BJ (cell line): ENCODE results near the gene TIMM10. TPM values are rescaled to one million over a fixed set of nuclear protein-coding genes. Genes with fewer than 3 reads are reported as not detected.

Source experiments
- CTCF ChIA-PET: fragments of 350-600 bp; formaldehyde crosslinking; extraction: SDS; loops from one replicate; lab custom pipeline; 2021; ENCODE audit warnings: antibody characterized with exemption, inconsistent platforms; lab: Yijun Ruan, JAX
- POLR2A ChIA-PET: fragments of 300-600 bp; sonication (Branson Sonifier 250); formaldehyde crosslinking; extraction: SDS; loops from one replicate; lab custom pipeline; 2021; ENCODE audit warnings: antibody characterized with exemption; lab: Charles Lee
- DNase-seq: peaks from one replicate; pipeline ENCODE4 v3.0.0-alpha.2; 2011; ENCODE audit warnings: low read depth
- H3K27me3 ChIP-seq: 2 replicates; pipeline ENCODE4 v1.6.0; 2011; ENCODE audit warnings: low read length; ENCODE audit not compliant: control insufficient read depth, insufficient read depth
- H3K36me3 ChIP-seq: 2 replicates; pipeline ENCODE4 v1.5.1; 2011; ENCODE audit warnings: low read length; ENCODE audit not compliant: control insufficient read depth, insufficient read depth
- H3K4me3 ChIP-seq: 2 replicates; pipeline ENCODE4 v1.5.1; 2011; ENCODE audit warnings: low read depth, mild to moderate bottlenecking, control low read depth, low read length
- polyA plus RNA-seq: library from polyadenylated mRNA; depleted of rRNA; stranded (reverse); fragments of >200 nt; gene quantifications from 2 replicates; pipeline ENCODE4 v1.2.3, GENCODE V29; 2011
- TF ChIP-seq, protein P1 (sequence below): IDR thresholded peaks from 2 replicates; pipeline ENCODE4 v1.5.1; 2011; ENCODE audit warnings: low read depth, mild to moderate bottlenecking, control low read depth, inconsistent platforms, low read length, moderate library complexity; ENCODE audit not compliant: insufficient read depth

The TIMM10 gene
- polyA plus RNA-seq, 1 experiment = 90.5 TPM

DNA sequence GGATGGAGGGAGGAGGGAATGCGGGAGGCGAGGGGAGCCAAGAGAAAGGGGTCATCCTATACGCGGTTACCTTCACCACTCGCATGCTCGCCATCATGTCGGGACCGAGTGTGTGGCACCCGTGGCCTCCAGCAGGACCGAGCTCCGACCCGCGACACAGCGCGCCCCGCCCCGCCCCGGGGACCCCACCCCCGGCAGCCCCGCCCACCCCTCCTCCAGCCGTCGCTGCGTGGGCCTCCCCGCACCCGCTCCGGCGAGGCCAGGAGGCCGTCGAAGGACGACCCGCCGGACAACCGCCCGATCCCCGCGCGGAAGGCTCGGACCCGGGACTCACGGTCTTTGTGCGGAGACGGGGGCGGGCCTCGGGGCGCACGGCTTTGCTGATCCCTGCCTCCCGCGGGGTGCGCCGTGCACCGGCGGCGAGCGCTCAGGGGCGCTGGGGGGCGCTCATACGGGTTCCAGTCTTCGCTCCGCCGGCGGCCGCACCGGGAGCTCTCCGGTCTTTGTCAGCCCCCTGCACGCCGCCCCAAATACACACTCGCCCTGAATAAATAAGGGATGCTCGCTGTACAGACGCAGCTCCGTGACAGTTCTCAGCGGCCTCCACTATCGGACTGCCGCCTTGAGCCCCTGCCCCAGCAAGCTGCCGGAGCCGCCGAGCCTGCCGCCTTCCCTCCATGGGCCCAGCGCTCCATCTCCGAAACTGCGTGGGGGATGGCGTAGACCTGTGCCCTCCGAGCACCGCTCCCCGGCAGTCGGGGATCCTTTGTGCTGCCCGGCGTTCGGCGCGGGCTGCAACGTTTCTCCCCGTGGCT, 37.2 kb upstream of the TIMM10 start, which contains the start of gene UBE2L6:
Gene UBE2L6 (minus strand): TSS at position 158 of the 815 bp plus-strand sequence. CDS start 61 bp downstream, at position 97.
- TF ChIP-seq, protein P1, sequence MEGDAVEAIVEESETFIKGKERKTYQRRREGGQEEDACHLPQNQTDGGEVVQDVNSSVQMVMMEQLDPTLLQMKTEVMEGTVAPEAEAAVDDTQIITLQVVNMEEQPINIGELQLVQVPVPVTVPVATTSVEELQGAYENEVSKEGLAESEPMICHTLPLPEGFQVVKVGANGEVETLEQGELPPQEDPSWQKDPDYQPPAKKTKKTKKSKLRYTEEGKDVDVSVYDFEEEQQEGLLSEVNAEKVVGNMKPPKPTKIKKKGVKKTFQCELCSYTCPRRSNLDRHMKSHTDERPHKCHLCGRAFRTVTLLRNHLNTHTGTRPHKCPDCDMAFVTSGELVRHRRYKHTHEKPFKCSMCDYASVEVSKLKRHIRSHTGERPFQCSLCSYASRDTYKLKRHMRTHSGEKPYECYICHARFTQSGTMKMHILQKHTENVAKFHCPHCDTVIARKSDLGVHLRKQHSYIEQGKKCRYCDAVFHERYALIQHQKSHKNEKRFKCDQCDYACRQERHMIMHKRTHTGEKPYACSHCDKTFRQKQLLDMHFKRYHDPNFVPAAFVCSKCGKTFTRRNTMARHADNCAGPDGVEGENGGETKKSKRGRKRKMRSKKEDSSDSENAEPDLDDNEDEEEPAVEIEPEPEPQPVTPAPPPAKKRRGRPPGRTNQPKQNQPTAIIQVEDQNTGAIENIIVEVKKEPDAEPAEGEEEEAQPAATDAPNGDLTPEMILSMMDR = no peak
- Histone ChIP-seq H3K4me3 (peak within 1 kb of the TSS; percentile 83), H3K27me3 (no peaks in the 10 kb centered on the region), H3K36me3 (no peaks in the 10 kb centered on the region)
- DNase-seq = no peak
- POLR2A ChIA-PET = interaction anchor here (1.4 kb wide), 1 partner anchor 77 kb away, joined by 5 read pairs; no protein-coding TSS in a partner anchor
- CTCF ChIA-PET = interaction anchor here (0.6 to 8.8 kb wide), 39 partner anchors 10 to 1001 kb away, joined by 3 to 285 read pairs (median 5); partner anchors contain the start of genes SERPING1, SLC43A1, SLC43A3 and YPEL4

DNA sequence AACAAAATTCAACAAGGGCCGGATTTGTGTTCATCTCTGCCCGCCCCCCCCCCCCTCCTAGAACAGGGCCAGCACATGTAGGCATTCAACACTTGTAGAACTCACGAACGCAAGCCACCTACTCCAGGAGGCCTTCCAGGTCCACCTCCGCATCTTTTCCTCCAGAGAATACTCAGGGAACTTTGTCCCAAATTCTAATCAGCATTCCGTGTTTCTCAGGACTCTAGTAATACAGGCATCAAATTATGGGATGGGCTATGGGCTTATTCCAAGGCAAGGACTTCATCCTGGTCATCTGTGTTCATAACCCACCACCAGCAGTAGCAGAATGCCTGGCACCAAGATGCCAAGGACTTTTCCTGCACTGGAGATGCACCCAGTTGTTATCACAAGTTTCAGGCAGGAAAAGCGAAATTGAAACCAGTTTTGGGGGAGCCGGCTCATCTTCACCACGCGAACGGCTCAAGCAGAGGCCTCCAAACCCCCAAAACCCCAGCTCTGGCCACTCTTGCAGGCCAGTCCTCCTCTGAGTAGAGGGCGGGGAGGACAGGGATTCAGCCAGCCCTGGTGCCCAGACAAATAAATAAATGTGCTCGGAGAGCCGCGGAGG, 36.5 kb upstream of the TIMM10 start:
- no peaks in the 10 kb centered on the region for H3K27me3 ChIP-seq
- ChIA-PET POLR2A (interaction anchor here (1.4 kb wide), 1 partner anchor 77 kb away, joined by 5 read pairs; no protein-coding TSS in a partner anchor), CTCF (interaction anchor here (0.6 to 8.8 kb wide), 21 partner anchors 9 to 1002 kb away, joined by 3 to 285 read pairs (median 6); partner anchors contain the start of genes SERPING1, SLC43A1 and YPEL4)
- H3K4me3 ChIP-seq = peak overlapping the region; percentile 83
- TF ChIP-seq, protein P1 = no peak
- no peak for DNase-seq
- no peaks in the 10 kb centered on the region for H3K36me3 ChIP-seq

DNA sequence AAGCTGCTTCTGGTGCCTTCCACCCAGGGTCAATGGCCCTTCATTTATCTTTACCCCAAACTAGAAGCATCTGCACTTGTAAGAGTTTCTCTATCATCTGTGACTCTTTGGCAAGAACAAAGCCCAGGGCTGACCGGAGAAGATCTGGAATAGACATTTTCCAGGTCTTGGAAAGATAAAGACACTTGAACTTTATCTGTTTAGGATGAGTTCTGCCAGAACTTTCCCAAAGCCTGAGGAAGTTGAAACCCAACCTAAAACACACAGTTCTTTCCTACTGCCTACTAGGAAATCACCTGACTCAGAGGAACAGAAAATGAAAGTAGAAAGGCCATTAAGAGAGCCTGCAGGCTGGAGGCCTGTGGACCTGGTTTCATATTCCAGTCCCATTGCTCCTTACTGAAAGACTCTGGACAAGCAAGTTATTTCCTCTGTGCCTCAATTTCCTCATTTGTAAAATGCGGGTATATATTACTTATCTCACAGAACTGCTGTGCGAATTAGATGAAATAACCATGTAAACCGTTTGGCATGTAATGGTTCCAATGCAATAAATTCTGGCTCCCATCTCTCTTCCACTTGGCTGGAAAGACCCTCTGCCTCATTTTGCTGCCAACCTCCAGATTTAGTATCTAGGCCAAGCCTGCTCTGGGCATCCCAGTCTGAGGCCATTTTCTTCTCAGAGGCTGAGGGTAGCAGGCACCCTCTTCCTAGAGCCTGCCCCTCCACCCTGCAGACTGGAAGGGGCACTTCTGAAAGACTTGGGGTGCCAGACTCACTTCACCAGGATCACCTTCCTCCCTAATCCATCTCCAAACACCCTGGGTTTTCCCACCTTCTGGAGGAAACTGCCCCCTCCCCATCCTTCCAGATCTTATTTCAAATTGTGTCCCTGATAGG, 35.7 kb upstream of the TIMM10 start:
- POLR2A ChIA-PET = no interaction called here
- no peak for DNase-seq
- H3K36me3 ChIP-seq = no peaks in the 10 kb centered on the region
- CTCF ChIA-PET = interaction anchor here (0.8 to 8.8 kb wide), 4 partner anchors 32 to 109 kb away, joined by 3 to 285 read pairs (median 4); no protein-coding TSS in a partner anchor
- H3K4me3 ChIP-seq = peak overlapping the region; percentile 83
- TF ChIP-seq, protein P1 = no peak
- no peaks in the 10 kb centered on the region for H3K27me3 ChIP-seq

DNA sequence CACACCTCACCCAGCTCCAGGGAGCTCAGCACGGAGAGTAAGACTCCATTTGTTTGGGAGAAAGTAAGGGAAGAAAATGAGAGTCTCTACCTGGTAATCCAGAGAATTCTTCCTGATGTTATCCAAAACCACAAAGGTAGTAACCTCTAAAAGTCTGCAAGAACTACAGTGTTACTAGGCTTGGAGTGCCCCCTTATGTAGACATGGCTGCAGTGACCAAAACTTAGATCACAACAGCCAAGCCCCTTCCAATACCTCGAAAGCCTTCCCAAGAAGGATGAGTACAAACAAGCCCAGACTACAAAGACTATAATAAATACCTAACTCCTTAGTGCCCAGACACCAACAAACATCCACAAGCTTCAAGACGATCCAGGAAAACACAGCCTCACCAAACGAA, 32.0 kb upstream of the TIMM10 start:
- Histone ChIP-seq H3K4me3 (no peak overlapping the region), H3K27me3 (no peaks in the 10 kb centered on the region), H3K36me3 (peaks cover 5% of the 10 kb centered on the region)
- ChIA-PET CTCF (interaction anchor here (0.6 to 1.5 kb wide), 4 partner anchors 20 to 104 kb away, joined by 3 to 5 read pairs (median 4); no protein-coding TSS in a partner anchor), POLR2A (no interaction called here)
- TF ChIP-seq, protein P1 = no peak
- no peak for DNase-seq
